Stimulated activated CD8-positive, alpha-beta memory T cell treated with anti-CD3 and anti-CD28 coated beads, Interleukin-15, amount 100 ng/mL, for 24 hours (primary cell): Measurements from ENCODE around the gene KCNMB1.

Source experiments
- DNase-seq: peaks from one replicate; pipeline ENCODE4 v3.0.0-alpha.2; 2020; ENCODE audit warnings: low read depth

Gene KCNMB1

GRCh38 chr5:170414786-170415185, 25.6 kb upstream of the KCNMB1 start:
- DNase-seq: no peak

GRCh38 chr5:170413897-170414296, 24.7 kb upstream of the KCNMB1 start:
- no peak for DNase-seq

- no peak for DNase-seq
These were observed 21.9 kb upstream of the KCNMB1 start for GRCh38 chr5:170411100-170411499.

GRCh38 chr5:170410401-170410800, 21.2 kb upstream of the KCNMB1 start:
- no peak for DNase-seq

GRCh38 chr5:170408877-170409660, 19.9 kb upstream of the KCNMB1 start:
- DNase-seq: no peak

- DNase-seq: no peak
These were observed 19.1 kb upstream of the KCNMB1 start for GRCh38 chr5:170408226-170408625.

GRCh38 chr5:170407062-170407461, 17.9 kb upstream of the KCNMB1 start:
- no peak for DNase-seq

GRCh38 chr5:170405817-170406216, 16.6 kb upstream of the KCNMB1 start:
- no peak for DNase-seq

GRCh38 chr5:170404398-170404797, 15.2 kb upstream of the KCNMB1 start:
- DNase-seq: no peak

- no peak for DNase-seq
These were observed 14.5 kb upstream of the KCNMB1 start for GRCh38 chr5:170403675-170404074.

GRCh38 chr5:170402508-170402907, 13.3 kb upstream of the KCNMB1 start:
- no peak for DNase-seq

- no peak for DNase-seq
These were observed 7.9 kb upstream of the KCNMB1 start for GRCh38 chr5:170397059-170397458.

- DNase-seq: no peak
These were observed 4.8 kb upstream of the KCNMB1 start for GRCh38 chr5:170393958-170394357.

- DNase-seq: no peak
These were observed 4.1 kb upstream of the KCNMB1 start for GRCh38 chr5:170393235-170393634.

GRCh38 chr5:170390472-170390871, 1.3 kb upstream of the KCNMB1 start:
- no peak for DNase-seq

- no peak for DNase-seq
These were observed 354 bp upstream of the KCNMB1 start for GRCh38 chr5:170389550-170389892.

GRCh38 chr5:170387775-170388639, 1.2 kb downstream of the KCNMB1 start:
- DNase-seq: no peak

GRCh38 chr5:170386743-170387395, 2.3 kb downstream of the KCNMB1 start:
- DNase-seq: no peak

GRCh38 chr5:170383227-170383626, 5.9 kb downstream of the KCNMB1 start:
- DNase-seq: no peak

GRCh38 chr5:170382790-170383189, 6.4 kb downstream of the KCNMB1 start:
- DNase-seq: no peak

GRCh38 chr5:170380361-170380951, 8.7 kb downstream of the KCNMB1 start:
- DNase-seq: no peak

- DNase-seq: no peak
These were observed 10.4 kb downstream of the KCNMB1 start for GRCh38 chr5:170378740-170379139.
